GM19324 (cell line): ENCODE measurements around the gene ANKH.

Experiments
- ATAC-seq: cut with Tn5 transposase; IDR thresholded peaks from one replicate; pipeline ENCODE4 v1.9.1; 2021; ENCODE audit warnings: mild to moderate bottlenecking, moderate library complexity; ENCODE audit not compliant: unreplicated experiment, low FRiP score

The ANKH gene

DNA sequence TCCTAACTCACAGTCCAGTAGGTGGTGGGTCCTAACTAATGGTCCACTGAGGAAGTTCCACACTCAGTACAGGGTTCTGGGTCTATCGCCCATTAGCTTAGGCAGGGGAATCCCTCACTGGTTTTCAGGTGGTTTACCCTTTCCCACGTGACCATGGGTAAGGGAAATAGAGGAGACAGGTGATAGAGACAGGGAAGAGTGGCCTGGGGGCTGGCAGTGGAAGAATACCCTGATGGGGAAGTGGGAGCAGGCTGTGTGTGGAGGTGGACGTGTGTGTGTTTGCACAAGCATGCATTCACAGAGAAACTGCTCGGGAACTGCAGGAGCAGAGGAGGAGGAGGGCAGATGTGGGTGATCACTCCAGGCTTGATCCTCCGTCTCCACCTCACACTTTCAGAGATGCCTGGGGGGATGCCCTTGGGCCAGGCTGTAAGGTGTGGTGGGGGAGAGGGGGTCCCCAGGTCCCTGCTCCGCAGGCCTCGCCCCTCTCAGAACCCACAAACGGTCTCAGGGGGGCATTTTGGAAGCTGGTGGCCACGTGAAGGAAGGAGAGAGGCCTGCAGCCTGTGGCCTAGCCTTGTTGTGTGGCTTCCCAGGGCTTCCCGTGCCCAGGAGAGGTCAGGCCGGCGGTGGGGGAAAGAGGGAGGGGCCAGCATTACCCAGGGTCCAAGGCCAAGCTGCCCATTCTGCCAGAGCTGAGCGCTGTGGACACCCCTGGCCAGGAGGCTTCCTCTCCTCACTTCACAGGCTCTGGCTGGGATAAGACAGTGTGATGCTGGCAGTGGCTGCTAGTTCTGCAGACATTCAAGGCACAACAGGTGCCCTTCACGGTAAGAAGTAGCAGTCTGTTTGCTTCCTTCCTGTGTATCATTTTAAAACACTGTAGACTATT lies 127.0 kb downstream of the ANKH start:
- ATAC-seq = no peak

GRCh38 chr5:14743601-14744295 lies 127.8 kb downstream of the ANKH start:
- ATAC-seq = no peak

DNA sequence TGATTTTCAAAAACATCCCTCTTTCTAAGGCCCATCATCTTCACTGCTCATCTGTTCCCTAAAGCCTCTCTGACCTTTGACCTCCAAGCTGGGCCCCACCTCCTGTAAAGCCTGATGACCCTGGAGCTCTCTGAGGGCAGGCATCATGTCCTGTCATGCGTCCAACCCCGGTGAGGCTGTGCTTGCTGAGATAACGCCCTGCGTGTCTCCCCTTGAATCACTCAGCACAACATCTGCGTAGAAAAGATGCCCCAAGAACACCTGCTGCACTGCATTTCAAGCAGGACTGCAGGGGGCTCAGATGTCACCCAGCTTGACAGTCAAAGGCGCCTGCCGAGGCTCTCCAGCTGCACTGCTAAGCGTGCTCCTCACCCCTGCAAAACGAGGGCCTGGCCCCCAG lies 129.1 kb downstream of the ANKH start:
- no peak for ATAC-seq

DNA sequence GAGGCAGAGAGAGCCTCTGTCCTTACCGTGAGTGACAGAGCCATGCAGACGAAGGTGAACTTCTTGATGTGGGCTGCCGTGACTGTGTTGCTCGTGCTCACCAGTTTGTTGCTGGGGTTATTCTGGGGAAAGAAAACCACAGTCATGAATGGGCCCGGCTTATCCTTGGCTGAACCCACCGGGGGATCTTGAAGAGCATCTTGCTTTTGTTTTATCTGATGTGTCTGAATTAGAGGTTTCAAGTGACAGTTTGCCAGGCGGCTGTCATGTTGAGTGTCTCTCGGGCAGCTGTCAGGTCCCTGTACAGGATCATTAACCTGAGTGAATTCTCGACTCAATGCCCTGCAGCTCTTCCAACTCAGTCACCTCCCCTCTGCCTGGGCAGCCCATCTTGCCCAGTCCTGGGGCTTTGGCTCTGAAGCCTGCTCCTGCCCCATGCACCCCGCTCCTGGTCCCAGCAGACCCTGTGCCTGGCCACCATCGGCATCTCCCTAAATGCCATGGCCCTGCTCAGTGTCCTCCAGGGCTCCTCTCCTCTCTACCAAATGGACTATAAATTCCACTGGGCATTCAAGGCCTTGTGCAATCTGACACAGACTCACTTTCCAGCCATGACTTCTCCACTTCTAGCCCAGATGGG lies 129.7 kb downstream of the ANKH start:
- ATAC-seq = no peak

- no peak for ATAC-seq
These were observed 130.4 kb downstream of the ANKH start for GRCh38 chr5:14741131-14741530.

DNA sequence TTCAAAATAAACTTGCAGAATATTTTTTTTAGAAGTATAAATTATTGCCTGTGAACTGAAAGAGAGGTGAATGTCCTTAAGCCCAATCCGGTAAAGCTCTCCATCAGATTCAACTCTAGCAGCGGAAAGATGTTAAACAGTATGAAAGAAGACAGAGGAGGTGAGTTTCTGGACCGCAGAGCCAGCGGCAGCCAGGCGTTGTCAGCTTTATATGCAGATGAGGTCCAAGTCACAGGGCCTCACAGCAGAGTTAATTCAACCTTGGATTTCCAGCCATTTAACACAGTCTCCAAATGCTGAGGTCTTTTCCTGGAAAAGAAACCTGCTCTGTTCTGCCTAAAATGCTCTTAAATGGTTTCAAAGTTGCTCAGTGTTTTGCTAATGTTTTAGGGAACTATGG lies 131.6 kb downstream of the ANKH start:
- ATAC-seq = no peak

DNA sequence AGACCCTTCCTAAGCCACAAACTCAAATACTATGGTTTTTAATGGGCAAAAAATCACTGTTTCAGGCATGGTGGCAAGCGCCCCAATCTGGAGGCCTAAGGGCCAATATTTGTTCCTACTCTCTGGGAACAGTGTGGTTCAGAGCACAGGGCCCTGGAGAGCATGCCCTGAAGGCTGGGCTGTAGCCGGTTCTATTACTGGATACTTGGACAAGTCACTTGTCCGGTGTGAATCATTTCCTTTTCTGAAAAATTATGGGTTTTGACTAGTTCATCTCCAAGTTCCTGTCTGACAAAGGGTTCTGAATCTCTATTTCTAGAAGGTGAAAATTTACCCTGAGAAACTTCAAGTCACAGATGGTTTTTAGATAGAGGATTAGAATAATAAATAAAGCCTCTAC lies 132.0 kb downstream of the ANKH start:
- no peak for ATAC-seq

GRCh38 chr5:14738050-14738449 lies 133.5 kb downstream of the ANKH start:
- no peak for ATAC-seq

DNA sequence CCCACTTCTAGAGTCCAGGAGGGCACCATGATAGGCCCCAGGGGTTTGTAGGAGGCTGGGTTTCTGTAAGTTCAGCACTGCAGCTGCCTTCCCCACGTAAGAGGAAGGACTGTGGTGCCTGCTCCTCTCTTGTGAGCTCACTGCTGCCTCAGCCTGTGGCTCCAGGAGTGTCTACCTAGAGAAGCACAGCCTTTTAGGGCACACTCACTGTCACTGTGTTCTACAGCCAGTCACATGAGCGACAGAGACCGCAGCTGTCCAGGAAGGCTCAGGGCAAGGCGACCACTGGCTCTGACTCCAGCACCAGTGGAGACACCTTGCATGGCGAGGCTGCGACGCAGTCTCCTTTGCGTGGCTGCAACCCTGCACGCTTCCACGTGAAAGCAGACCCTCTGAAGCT lies 134.3 kb downstream of the ANKH start:
- ATAC-seq = no peak

DNA sequence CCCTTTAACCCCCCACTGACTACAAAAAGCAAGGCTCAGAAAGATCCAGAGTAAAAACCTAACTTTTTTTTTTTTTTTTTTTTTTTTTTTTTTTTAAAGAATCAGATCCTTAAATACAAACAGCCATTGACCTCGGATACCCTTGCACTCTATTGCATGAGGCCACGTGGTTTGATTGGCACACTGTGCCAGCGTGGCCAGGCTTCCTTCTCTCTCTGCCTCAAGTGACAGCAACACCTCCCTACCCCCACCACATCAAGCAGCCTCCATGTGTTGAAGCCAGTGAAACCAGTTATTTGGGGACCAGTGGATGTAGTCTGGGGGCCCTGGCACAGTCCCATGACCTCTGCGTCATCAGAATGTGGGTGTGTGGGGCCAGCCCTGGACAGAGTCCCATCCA lies 135.6 kb downstream of the ANKH start:
- no peak for ATAC-seq

- ATAC-seq = no peak
These were observed 137.2 kb downstream of the ANKH start for GRCh38 chr5:14734396-14734795.

DNA sequence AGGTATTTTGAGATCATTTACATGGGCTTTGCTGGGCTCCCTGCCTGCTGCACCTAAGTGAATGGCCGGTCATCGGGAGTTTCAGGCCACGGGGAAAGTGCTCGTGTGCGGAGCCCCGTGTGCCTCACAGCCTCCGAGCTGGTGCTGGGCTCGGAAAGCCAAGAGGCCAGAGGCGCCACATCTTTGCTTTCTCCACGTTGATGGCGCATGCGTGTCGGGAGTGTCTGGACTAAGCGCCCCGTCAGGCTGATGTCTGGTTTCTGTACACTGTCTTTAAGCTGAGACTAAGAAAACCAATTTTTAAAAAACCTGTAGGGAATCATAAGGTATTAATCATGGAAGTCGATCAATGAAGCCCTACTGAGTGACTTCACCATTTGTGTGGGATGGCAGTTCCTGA lies 137.9 kb downstream of the ANKH start:
- no peak for ATAC-seq

- no peak for ATAC-seq
These were observed 138.6 kb downstream of the ANKH start for GRCh38 chr5:14732991-14733390.

- no peak for ATAC-seq
These were observed 140.7 kb downstream of the ANKH start for GRCh38 chr5:14730881-14731280.

GRCh38 chr5:14730466-14730865 lies 141.1 kb downstream of the ANKH start:
- ATAC-seq = no peak

GRCh38 chr5:14729448-14730385 lies 141.9 kb downstream of the ANKH start:
- ATAC-seq = no peak

GRCh38 chr5:14728459-14728938 lies 143.1 kb downstream of the ANKH start:
- no peak for ATAC-seq

DNA sequence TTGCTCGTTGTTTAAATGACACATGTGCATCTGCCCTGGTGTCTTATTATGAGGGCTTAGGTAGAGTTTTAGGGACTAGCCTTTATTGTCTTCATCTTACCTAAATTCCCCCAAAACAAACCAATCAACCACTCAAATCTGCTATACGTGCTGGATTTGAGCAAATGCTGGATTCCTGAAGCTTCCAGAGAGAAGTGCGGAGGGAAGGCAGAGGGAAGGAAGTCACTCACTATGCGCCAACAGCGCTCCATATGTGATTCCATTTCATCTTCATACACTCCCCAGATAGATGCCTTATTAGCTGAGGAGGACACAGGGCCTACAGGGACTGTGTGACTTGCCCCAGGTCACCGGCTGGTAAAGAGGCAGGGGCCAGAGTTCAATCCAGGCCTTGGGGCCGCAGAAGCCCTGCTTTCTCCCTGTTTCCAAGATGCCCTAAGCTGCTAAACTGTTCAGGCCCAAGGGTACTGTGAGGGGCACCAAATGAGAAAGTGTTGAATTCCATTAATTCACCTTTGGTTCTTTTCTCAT lies 143.6 kb downstream of the ANKH start:
- ATAC-seq = no peak

GRCh38 chr5:14727428-14727865 lies 144.1 kb downstream of the ANKH start:
- no peak for ATAC-seq
